ENCODE measurements around the gene CDC42. TPM values are rescaled to one million over a fixed set of nuclear protein-coding genes. Genes with fewer than 3 reads are reported as not detected.

The CDC42 gene
- total and polyA plus RNA-seq, 2 of the 13 experiments (the other 11 are each of a cell fraction or from before 2014, with no cell fraction given) = 138 to 237 TPM

GRCh38 chr1:22077728-22078127 lies 25.2 kb downstream of the CDC42 start:
- Histone ChIP-seq H3K79me2 (ENCODE audit: insufficient read depth, low read length) (peaks cover 67% of the 10 kb centered on the region), H3K9me3 (ENCODE audit: low read length) (no peaks in the 10 kb centered on the region), H3K36me3 (replicated peaks in 1 of 2; ENCODE audit: control insufficient read depth in 1 of 2, insufficient read depth in 2 of 2, low read length in 2 of 2) (peaks cover 12 to 38% of the 10 kb centered on the region in 2 experiments; a peak in 4 of 5 replicates), H3K4me2 (ENCODE audit: low read depth, low read length) (no peak overlapping the region), H3K4me3 (replicated peaks in 1 of 3; ENCODE audit: insufficient read depth in 1 of 3, low read depth in 2 of 3, low read length in 3 of 3) (no peak overlapping the region), H2AFZ (ENCODE audit: low read length) (no peak overlapping the region), H3K27ac (ENCODE audit: extremely low read length, insufficient read depth, low read length) (no peak overlapping the region), H4K20me1 (ENCODE audit: insufficient read depth, low read length) (peaks cover 58% of the 10 kb centered on the region), H3K4me1 (ENCODE audit: insufficient read depth, low read length) (peaks cover 25% of the 10 kb centered on the region; the same call in 1 of the 2 replicates), H3K9ac (ENCODE audit: insufficient read depth, low read depth, low read length) (no peak overlapping the region), H3K27me3 (ENCODE audit: control insufficient read depth in 1 of 2, insufficient read depth in 2 of 2, low read length in 2 of 2) (no peaks in the 10 kb centered on the region; a peak in 1 of 5 replicates)
- TF ChIP-seq ZBTB42 (CRISPR knock-in tag; IDR thresholded peaks at IDR 0.05) = no peak
- ChIA-PET POLR2A (no interaction called here), CTCF (ENCODE audit: low intra/inter-chr PET ratio, low total read pairs) (no interaction called here)
- 97% methylated on average over 5 of the region's 5 CpGs for WGBS (ENCODE audit: low lambda C conversion rate)
- intact Hi-C loops (cut with micrococcal nuclease; ENCODE audit: unreplicated experiment) (no loop called here), in situ Hi-C loops (cut with HindIII; ENCODE audit: extremely low pct_ligation_motif_present, low pct_unique_long_range_greater_than_20kb) (no loop called here)
- no peak for ATAC-seq
- no peak for FAIRE-seq
- no TSS peak for BruUV-seq (replicated peaks)
- no peak for DNase-seq (ENCODE audit: low spot score)

DNA sequence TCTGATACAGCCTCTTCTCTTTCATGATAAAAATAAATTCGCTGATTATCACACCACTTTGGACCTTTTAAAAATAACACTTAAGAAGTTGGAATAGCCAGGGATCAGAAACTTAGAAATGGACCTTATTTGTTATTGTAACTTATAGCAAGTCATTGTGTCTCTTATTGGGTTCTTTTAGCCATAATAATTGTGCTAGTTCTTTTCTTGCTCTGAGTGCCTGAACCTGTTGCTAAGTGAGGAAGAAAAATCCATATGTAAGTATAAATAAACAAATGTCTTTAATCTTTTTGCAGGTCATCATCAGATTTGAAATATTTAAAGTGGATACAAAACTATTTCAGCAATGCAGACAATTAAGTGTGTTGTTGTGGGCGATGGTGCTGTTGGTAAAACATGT lies 25.6 kb downstream of the CDC42 start:
- H3K4me2 ChIP-seq (ENCODE audit: low read depth, low read length) = no peak overlapping the region
- H3K79me2 ChIP-seq (ENCODE audit: insufficient read depth, low read length) = peaks cover 64% of the 10 kb centered on the region
- ChIA-PET POLR2A (no interaction called here), CTCF (ENCODE audit: low intra/inter-chr PET ratio, low total read pairs) (no interaction called here)
- no peak overlapping the region for H3K4me3 ChIP-seq (replicated peaks in 1 of 3; ENCODE audit: insufficient read depth in 1 of 3, low read depth in 2 of 3, low read length in 3 of 3)
- WGBS (ENCODE audit: low lambda C conversion rate) = 96% methylated on average over 2 of the region's 2 CpGs
- H3K4me1 ChIP-seq (ENCODE audit: insufficient read depth, low read length) = peaks cover 25% of the 10 kb centered on the region; the same call in 1 of the 2 replicates
- peaks cover 12 to 39% of the 10 kb centered on the region in 2 experiments; a peak in 4 of 5 replicates for H3K36me3 ChIP-seq (replicated peaks in 1 of 2; ENCODE audit: control insufficient read depth in 1 of 2, insufficient read depth in 2 of 2, low read length in 2 of 2)
- no peak overlapping the region for H3K9ac ChIP-seq (ENCODE audit: insufficient read depth, low read depth, low read length)
- no TSS peak for BruUV-seq (replicated peaks)
- no peaks in the 10 kb centered on the region; a peak in 1 of 5 replicates for H3K27me3 ChIP-seq (ENCODE audit: control insufficient read depth in 1 of 2, insufficient read depth in 2 of 2, low read length in 2 of 2)
- DNase-seq (ENCODE audit: low spot score) (no peak), ATAC-seq (no peak), FAIRE-seq (no peak)
- intact Hi-C loops (cut with micrococcal nuclease; ENCODE audit: unreplicated experiment) (no loop called here), in situ Hi-C loops (cut with HindIII; ENCODE audit: extremely low pct_ligation_motif_present, low pct_unique_long_range_greater_than_20kb) (no loop called here)
- H3K9me3 ChIP-seq (ENCODE audit: low read length) = no peaks in the 10 kb centered on the region
- H4K20me1 ChIP-seq (ENCODE audit: insufficient read depth, low read length) = peaks cover 54% of the 10 kb centered on the region
- H2AFZ ChIP-seq (ENCODE audit: low read length) = no peak overlapping the region
- H3K27ac ChIP-seq (ENCODE audit: extremely low read length, insufficient read depth, low read length) = no peak overlapping the region
- TF ChIP-seq, protein P1, sequence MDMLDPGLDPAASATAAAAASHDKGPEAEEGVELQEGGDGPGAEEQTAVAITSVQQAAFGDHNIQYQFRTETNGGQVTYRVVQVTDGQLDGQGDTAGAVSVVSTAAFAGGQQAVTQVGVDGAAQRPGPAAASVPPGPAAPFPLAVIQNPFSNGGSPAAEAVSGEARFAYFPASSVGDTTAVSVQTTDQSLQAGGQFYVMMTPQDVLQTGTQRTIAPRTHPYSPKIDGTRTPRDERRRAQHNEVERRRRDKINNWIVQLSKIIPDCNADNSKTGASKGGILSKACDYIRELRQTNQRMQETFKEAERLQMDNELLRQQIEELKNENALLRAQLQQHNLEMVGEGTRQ (IDR thresholded peaks at IDR 0.05; ENCODE audit: low read depth, low read length) = no peak
- TF ChIP-seq, protein P1 (CRISPR knock-in tag; IDR thresholded peaks at IDR 0.05; ENCODE audit: borderline replicate concordance) = no peak
- TF ChIP-seq AKAP8 (CRISPR knock-in tag; IDR thresholded peaks at IDR 0.05) (no peak), ZNF605 (CRISPR knock-in tag; IDR thresholded peaks at IDR 0.05) (no peak), HIC2 (CRISPR knock-in tag; IDR thresholded peaks at IDR 0.05; ENCODE audit: low read depth) (no peak), ZNF777 (CRISPR knock-in tag; IDR thresholded peaks at IDR 0.05) (no peak)
- TF ChIP-seq, protein P2, sequence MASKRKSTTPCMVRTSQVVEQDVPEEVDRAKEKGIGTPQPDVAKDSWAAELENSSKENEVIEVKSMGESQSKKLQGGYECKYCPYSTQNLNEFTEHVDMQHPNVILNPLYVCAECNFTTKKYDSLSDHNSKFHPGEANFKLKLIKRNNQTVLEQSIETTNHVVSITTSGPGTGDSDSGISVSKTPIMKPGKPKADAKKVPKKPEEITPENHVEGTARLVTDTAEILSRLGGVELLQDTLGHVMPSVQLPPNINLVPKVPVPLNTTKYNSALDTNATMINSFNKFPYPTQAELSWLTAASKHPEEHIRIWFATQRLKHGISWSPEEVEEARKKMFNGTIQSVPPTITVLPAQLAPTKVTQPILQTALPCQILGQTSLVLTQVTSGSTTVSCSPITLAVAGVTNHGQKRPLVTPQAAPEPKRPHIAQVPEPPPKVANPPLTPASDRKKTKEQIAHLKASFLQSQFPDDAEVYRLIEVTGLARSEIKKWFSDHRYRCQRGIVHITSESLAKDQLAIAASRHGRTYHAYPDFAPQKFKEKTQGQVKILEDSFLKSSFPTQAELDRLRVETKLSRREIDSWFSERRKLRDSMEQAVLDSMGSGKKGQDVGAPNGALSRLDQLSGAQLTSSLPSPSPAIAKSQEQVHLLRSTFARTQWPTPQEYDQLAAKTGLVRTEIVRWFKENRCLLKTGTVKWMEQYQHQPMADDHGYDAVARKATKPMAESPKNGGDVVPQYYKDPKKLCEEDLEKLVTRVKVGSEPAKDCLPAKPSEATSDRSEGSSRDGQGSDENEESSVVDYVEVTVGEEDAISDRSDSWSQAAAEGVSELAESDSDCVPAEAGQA (IDR thresholded peaks at IDR 0.05; ENCODE audit: low read depth) = no peak
- TF ChIP-seq, protein P2 (CRISPR knock-in tag; IDR thresholded peaks at IDR 0.05; ENCODE audit: borderline replicate concordance) = no peak

Data from HepG2 (cell line).